ENCODE results near the gene GAD1. TPM values are rescaled to one million over a fixed set of nuclear protein-coding genes. Genes with fewer than 3 reads are reported as not detected.
A peak's percentile ranks its signal among the peaks of the same experiment; 100 is the strongest.

The GAD1 gene
- total RNA-seq, 4 donors from 2014 or later: not detected

- Histone ChIP-seq H3K27me3 (peaks cover 10 to 66% (median 56%) of the 10 kb centered on the region in 4 donors), H3K9me3 (no peaks in the 10 kb centered on the region), H3K36me3 (no peaks in the 10 kb centered on the region), H3K4me3 (no peak overlapping the region), H3K27ac (replicated peaks in 1 of 4) (no peak overlapping the region), H3K4me1 (peaks cover 42 to 56% (median 53%) of the 10 kb centered on the region in 4 donors)
- no peak for DNase-seq (ENCODE audit: extremely low spot score)
- intact Hi-C loops (cut with DNase I): loop anchor here (2.0 to 5.0 kb wide), 4 partner anchors 42 to 445 kb away; partner anchors contain the start of genes ERICH2 and SP5
- WGBS: 3% methylated on average over 31 of the region's 41 CpGs
- TF ChIP-seq POLR2A (IDR thresholded peaks at IDR 0.05; ENCODE audit: low read depth) (no peak), POLR2AphosphoS5 (IDR thresholded peaks at IDR 0.05) (no peak), EP300 (IDR thresholded peaks at IDR 0.05) (no peak)
Observed at GRCh38 chr2:170813611-170814532, 2.8 kb upstream of the GAD1 start.

DNA sequence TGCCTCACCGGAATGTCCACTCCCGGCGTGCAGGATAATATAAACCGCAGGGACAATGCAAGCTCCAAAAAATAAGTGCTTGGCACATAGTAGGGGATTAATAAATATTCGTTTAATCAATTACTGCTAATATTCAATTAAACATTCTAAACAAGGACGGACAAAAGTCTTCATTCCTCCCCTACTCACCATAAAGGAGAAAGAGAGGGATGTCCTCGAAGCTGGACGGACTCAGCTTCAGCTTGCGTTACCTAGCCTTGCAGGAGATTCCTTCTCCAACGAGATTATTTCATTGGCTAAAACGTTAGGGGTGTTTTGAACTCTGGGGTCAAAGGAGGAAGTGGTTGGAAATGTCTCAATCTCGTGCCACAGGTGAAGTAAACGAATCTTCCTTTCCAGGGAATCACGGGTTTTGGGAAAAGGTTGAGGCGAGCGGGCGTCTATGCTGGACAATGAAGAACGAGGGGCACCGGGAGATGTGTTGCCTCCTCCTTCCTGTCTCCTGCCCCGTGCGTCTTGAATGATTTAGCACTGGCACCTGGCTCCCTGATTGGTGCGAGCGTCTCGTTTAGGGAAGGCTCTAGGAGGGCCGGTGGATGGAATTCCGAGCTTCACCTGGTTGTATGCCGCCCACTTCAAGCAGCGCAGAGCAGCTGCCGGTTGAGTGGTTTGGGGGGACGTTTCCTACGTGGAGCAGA lies 2.0 kb upstream of the GAD1 start:
- Histone ChIP-seq H3K4me1 (peaks cover 45 to 58% (median 56%) of the 10 kb centered on the region in 4 donors), H3K4me3 (no peak overlapping the region), H3K27ac (replicated peaks in 1 of 4) (no peak overlapping the region), H3K36me3 (no peaks in the 10 kb centered on the region), H3K9me3 (no peaks in the 10 kb centered on the region), H3K27me3 (peaks cover 10 to 74% (median 64%) of the 10 kb centered on the region in 4 donors)
- DNase-seq (ENCODE audit: extremely low spot score): peak; percentile 60
- TF ChIP-seq POLR2A (IDR thresholded peaks at IDR 0.05; ENCODE audit: low read depth) (no peak), POLR2AphosphoS5 (IDR thresholded peaks at IDR 0.05) (no peak), CTCF (IDR thresholded peaks at IDR 0.05) (no peak), EP300 (IDR thresholded peaks at IDR 0.05) (no peak)
- 12% methylated on average over 28 of the region's 31 CpGs for WGBS
- intact Hi-C loops (cut with DNase I): loop anchor here (2.0 to 5.0 kb wide), 4 partner anchors 42 to 446 kb away; partner anchors contain the start of genes ERICH2 and SP5

- peaks cover 10 to 80% (median 70%) of the 10 kb centered on the region in 4 donors for H3K27me3 ChIP-seq
- peaks cover 51 to 65% (median 62%) of the 10 kb centered on the region in 4 donors for H3K4me1 ChIP-seq
- DNase-seq (ENCODE audit: extremely low spot score): peak; percentile 21
- WGBS: 7% methylated on average over 19 of the region's 19 CpGs
- no peaks in the 10 kb centered on the region for H3K36me3 ChIP-seq
- H3K9me3 ChIP-seq: no peaks in the 10 kb centered on the region
- intact Hi-C loops (cut with DNase I): loop anchor here (2.0 kb wide), 1 partner anchor 447 kb away; no protein-coding TSS in a partner anchor
- peak overlapping the region in 3 of 4 donors; percentile 50 to 58 (median 51) for H3K4me3 ChIP-seq
- TF ChIP-seq POLR2AphosphoS5 (IDR thresholded peaks at IDR 0.05) (no peak), EP300 (IDR thresholded peaks at IDR 0.05) (no peak), POLR2A (IDR thresholded peaks at IDR 0.05; ENCODE audit: low read depth) (no peak), CTCF (IDR thresholded peaks at IDR 0.05) (no peak)
- no peak overlapping the region for H3K27ac ChIP-seq (replicated peaks in 1 of 4)
Observed at GRCh38 chr2:170815311-170815710, 1.4 kb upstream of the GAD1 start.

- DNase-seq (ENCODE audit: extremely low spot score): peak; percentile 91
- peaks cover 10 to 86% (median 77%) of the 10 kb centered on the region in 4 donors for H3K27me3 ChIP-seq
- H3K9me3 ChIP-seq: no peaks in the 10 kb centered on the region
- WGBS: under 1% methylated on average over 50 of the region's 52 CpGs
- intact Hi-C loops (cut with DNase I): loop anchor here (2.0 kb wide), 2 partner anchors 407 to 447 kb away; no protein-coding TSS in a partner anchor
- peaks cover 57 to 71% (median 68%) of the 10 kb centered on the region in 4 donors for H3K4me1 ChIP-seq
- no peaks in the 10 kb centered on the region for H3K36me3 ChIP-seq
- peak; percentile 59 to 82 (median 70) for TF ChIP-seq CTCF (IDR thresholded peaks at IDR 0.05)
- no peak for TF ChIP-seq POLR2AphosphoS5 (IDR thresholded peaks at IDR 0.05)
- H3K4me3 ChIP-seq: peak overlapping the region; percentile 43 to 58 (median 50)
- no peak overlapping the region for H3K27ac ChIP-seq (replicated peaks in 1 of 4)
Observed at GRCh38 chr2:170815746-170816503, 762 bp upstream of the GAD1 start.
